HepG2 (cell line): ENCODE results near the gene ZBTB22. TPM values are rescaled to one million over a fixed set of nuclear protein-coding genes. Genes with fewer than 3 reads are reported as not detected.

Source experiments
- ATM ChIP-seq: fragments of 450-650 bp; IDR thresholded peaks from 2 replicates; pipeline ENCODE4 v1.7.1; 2017; ENCODE audit warnings: mild to moderate bottlenecking, borderline replicate concordance
- DMAP1 ChIP-seq: IDR thresholded peaks from 2 replicates; pipeline ENCODE4 v1.6.1; 2016
- FOXP1 ChIP-seq, 2 experiments: fragments of 450-650 bp in 1 of 2; IDR thresholded peaks; 2 replicates each; pipeline ENCODE4 v1.6.1; 2017 to 2018; ENCODE audit warnings: antibody characterized with exemption in 1 of 2
- GATAD1 ChIP-seq: IDR thresholded peaks from 2 replicates; pipeline ENCODE4 v1.6.1; 2016; ENCODE audit warnings: missing genetic modification reagents, missing compliant biosample characterization
- HOXA9 ChIP-seq: sonication (generic); formaldehyde crosslinking; IDR thresholded peaks from 2 replicates; pipeline ENCODE4 v1.8.1; 2022; ENCODE audit warnings: missing genetic modification reagents, mild to moderate bottlenecking, moderate library complexity, borderline replicate concordance
- IRX3 ChIP-seq: sonication (generic); formaldehyde crosslinking; IDR thresholded peaks from 2 replicates; pipeline ENCODE4 v1.8.1; 2023; ENCODE audit warnings: mild to moderate bottlenecking, low read depth, missing genetic modification reagents, borderline replicate concordance
- JUNB ChIP-seq: sonication (generic); formaldehyde crosslinking; IDR thresholded peaks from 2 replicates; pipeline ENCODE4 v1.8.0; 2022; ENCODE audit warnings: missing genetic modification reagents, mild to moderate bottlenecking, borderline replicate concordance
- KLF6 ChIP-seq: IDR thresholded peaks from 2 replicates; pipeline ENCODE4 v1.8.0; 2016; ENCODE audit warnings: missing biosample characterization, missing genetic modification reagents
- MED1 ChIP-seq: sonication (generic); formaldehyde crosslinking; IDR thresholded peaks from 2 replicates; pipeline ENCODE4 v1.4.0; 2020; ENCODE audit warnings: missing genetic modification reagents
- MLX ChIP-seq: IDR thresholded peaks from 2 replicates; pipeline ENCODE4 v1.6.1; 2016
- NR3C1 ChIP-seq: sonication (generic); formaldehyde crosslinking; IDR thresholded peaks from 2 replicates; pipeline ENCODE4 v1.4.0; 2020; ENCODE audit warnings: missing genetic modification reagents
- SAP130 ChIP-seq: IDR thresholded peaks from 2 replicates; pipeline ENCODE4 v1.6.1; 2016; ENCODE audit warnings: low read depth
- SNAPC5 ChIP-seq: sonication (generic); formaldehyde crosslinking; IDR thresholded peaks from 2 replicates; pipeline ENCODE4 v1.8.1; 2023; ENCODE audit warnings: mild to moderate bottlenecking, missing genetic modification reagents, borderline replicate concordance
- TBP ChIP-seq: sonication (generic); formaldehyde crosslinking; IDR thresholded peaks from 2 replicates; pipeline ENCODE4 v1.5.0; 2020; ENCODE audit warnings: missing genetic modification reagents
- ZNF350 ChIP-seq: sonication (generic); formaldehyde crosslinking; IDR thresholded peaks from 2 replicates; pipeline ENCODE4 v1.4.0; 2020; ENCODE audit warnings: mild to moderate bottlenecking, low read depth, missing genetic modification reagents, borderline replicate concordance
- ZNF562 ChIP-seq: sonication (generic); formaldehyde crosslinking; IDR thresholded peaks from 2 replicates; pipeline ENCODE4 v1.8.0; 2022; ENCODE audit warnings: missing genetic modification reagents, borderline replicate concordance
- ZNF607 ChIP-seq: sonication (generic); formaldehyde crosslinking; IDR thresholded peaks from 2 replicates; pipeline ENCODE4 v1.5.1; 2020; ENCODE audit warnings: missing genetic modification reagents, mild to moderate bottlenecking, borderline replicate concordance
- ZNF670 ChIP-seq: sonication (generic); formaldehyde crosslinking; IDR thresholded peaks from 2 replicates; pipeline ENCODE4 v1.8.0; 2022; ENCODE audit warnings: mild to moderate bottlenecking, missing genetic modification reagents, borderline replicate concordance
- ZNF780A ChIP-seq: sonication (generic); formaldehyde crosslinking; IDR thresholded peaks from 2 replicates; pipeline ENCODE4 v1.8.0; 2022; ENCODE audit warnings: mild to moderate bottlenecking, missing genetic modification reagents, moderate library complexity
- ZNF784 ChIP-seq: sonication (generic); formaldehyde crosslinking; IDR thresholded peaks from 2 replicates; pipeline ENCODE4 v1.5.1; 2020; ENCODE audit warnings: missing genetic modification reagents, mild to moderate bottlenecking, borderline replicate concordance
- ZNF839 ChIP-seq: sonication (generic); formaldehyde crosslinking; IDR thresholded peaks from 2 replicates; pipeline ENCODE4 v1.4.0; 2020; ENCODE audit warnings: missing genetic modification reagents, mild to moderate bottlenecking, borderline replicate concordance
- polyA plus RNA-seq, 8 experiments: library from polyadenylated mRNA; depleted of rRNA in 3 of 8; stranded (reverse) in 7 of 8; unstranded in 1 of 8; fragments of >200 nt; fragmentation: Illumina TruSeq in 4 of 8; extraction: Trizol in 4 of 8; gene quantifications; 2 replicates each; pipeline versions ENCODE4 v1.2.1 to v1.2.3, GENCODE V29; 2011 to 2016; ENCODE audit warnings: low read depth in 4 of 8, missing spikeins in 1 of 8, mixed read lengths in 1 of 8; ENCODE audit not compliant: insufficient read depth in 1 of 8
- total RNA-seq, 5 experiments: library from RNA; depleted of rRNA; stranded (reverse); fragments of >200 nt; fragmentation: Illumina TruSeq; extraction: Trizol; gene quantifications; 2 replicates each; pipeline ENCODE4 v1.2.3, GENCODE V29; 2016; ENCODE audit warnings: low read depth in 1 of 5
- TF ChIP-seq, protein P1 (sequence below): sonication (generic); formaldehyde crosslinking; IDR thresholded peaks from 2 replicates; pipeline ENCODE4 v1.4.0; 2020; ENCODE audit warnings: missing genetic modification reagents, borderline replicate concordance
- TF ChIP-seq, protein P2 (sequence below): IDR thresholded peaks from 2 replicates; pipeline ENCODE4 v1.6.1; 2016; ENCODE audit warnings: missing genetic modification reagents, missing compliant biosample characterization
- TF ChIP-seq, protein P3 (sequence below): sonication (generic); formaldehyde crosslinking; IDR thresholded peaks from 2 replicates; pipeline ENCODE4 v1.4.0; 2020; ENCODE audit warnings: mild to moderate bottlenecking, low read depth, missing genetic modification reagents

ZBTB22 gene
- total and polyA plus RNA-seq, 2 of the 13 experiments (the other 11 are each of a cell fraction or from before 2014, with no cell fraction given) = 8.0 to 10.6 TPM

DNA sequence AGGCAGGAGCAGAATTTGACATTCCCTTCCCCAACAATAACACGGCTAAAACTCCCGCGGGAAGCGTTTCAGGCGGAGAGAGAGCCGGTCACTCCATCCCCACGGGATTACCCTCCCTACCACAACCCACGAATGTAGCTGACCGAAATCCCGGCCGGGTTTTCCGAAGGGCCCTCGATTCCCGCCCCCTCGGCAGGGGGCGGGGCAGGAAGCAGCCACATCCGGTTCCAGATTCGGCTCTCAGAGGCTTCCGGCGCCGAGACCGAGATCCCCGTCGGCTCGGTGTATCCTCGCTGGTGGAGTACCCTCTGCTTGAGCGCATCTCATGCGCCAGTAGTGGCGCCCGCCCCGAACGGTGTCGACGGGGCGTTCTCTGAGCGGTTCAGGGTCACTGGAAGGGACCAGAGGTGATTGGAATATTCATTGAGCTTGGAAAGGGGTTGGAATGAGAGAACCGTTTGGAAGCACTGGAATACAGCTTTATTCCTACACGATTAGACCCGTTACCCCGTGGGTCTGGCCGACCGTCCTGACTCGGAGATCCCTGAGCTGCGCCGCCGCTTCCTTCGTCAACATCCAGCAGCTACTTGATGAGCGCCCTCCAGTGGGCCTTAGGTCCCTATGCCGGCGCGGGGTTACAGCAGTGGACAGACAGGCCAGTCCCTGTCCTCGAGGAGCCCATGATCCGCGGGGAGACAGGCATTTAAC, 18.2 kb downstream of the ZBTB22 start (continued):
- TF ChIP-seq, protein P1, sequence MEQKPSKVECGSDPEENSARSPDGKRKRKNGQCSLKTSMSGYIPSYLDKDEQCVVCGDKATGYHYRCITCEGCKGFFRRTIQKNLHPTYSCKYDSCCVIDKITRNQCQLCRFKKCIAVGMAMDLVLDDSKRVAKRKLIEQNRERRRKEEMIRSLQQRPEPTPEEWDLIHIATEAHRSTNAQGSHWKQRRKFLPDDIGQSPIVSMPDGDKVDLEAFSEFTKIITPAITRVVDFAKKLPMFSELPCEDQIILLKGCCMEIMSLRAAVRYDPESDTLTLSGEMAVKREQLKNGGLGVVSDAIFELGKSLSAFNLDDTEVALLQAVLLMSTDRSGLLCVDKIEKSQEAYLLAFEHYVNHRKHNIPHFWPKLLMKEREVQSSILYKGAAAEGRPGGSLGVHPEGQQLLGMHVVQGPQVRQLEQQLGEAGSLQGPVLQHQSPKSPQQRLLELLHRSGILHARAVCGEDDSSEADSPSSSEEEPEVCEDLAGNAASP (CRISPR knock-in tag) = peak; percentile 73
- TF ChIP-seq, protein P2, sequence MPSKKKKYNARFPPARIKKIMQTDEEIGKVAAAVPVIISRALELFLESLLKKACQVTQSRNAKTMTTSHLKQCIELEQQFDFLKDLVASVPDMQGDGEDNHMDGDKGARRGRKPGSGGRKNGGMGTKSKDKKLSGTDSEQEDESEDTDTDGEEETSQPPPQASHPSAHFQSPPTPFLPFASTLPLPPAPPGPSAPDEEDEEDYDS (CRISPR knock-in tag) = peak; percentile 21; the same call in 1 of the 2 replicates
- TF ChIP-seq MED1 (CRISPR knock-in tag) = peak; percentile 78
- no peak for TF ChIP-seq SNAPC5 (CRISPR knock-in tag)
- TF ChIP-seq FOXP1 (IDR thresholded peaks at IDR 0.05) = no peak
- no peak for TF ChIP-seq FOXP1 (CRISPR knock-in tag; IDR thresholded peaks at IDR 0.05)
- TF ChIP-seq KLF6 (CRISPR knock-in tag) = no peak; the same call in 1 of the 2 replicates
- peak; percentile 96; the same call in 1 of the 2 replicates for TF ChIP-seq ZNF350
- no peak for TF ChIP-seq ZNF562
- no peak; the same call in 1 of the 2 replicates for TF ChIP-seq TBP (CRISPR knock-in tag)
- TF ChIP-seq ZNF607 = no peak; the same call in 1 of the 2 replicates
- no peak for TF ChIP-seq NR3C1
- peak; percentile 87; the same call in 1 of the 2 replicates for TF ChIP-seq ZNF670
- TF ChIP-seq IRX3 (CRISPR knock-in tag) = peak; percentile 59; the same call in 1 of the 2 replicates
- peak; percentile 58 for TF ChIP-seq ZNF780A (CRISPR knock-in tag)
- TF ChIP-seq DMAP1 = peak; percentile 84
- TF ChIP-seq ZNF839 (CRISPR knock-in tag) = 0 out of 2 replicates have a peak, but pooled peaks have one; percentile 33
- TF ChIP-seq HOXA9 (CRISPR knock-in tag) = peak; percentile 68; the same call in 1 of the 2 replicates
- TF ChIP-seq MLX (CRISPR knock-in tag) = 0 out of 2 replicates have a peak, but pooled peaks have one; percentile 12
- TF ChIP-seq ATM = no peak
- 0 out of 2 replicates have a peak, but pooled peaks have one; percentile 6 for TF ChIP-seq JUNB (CRISPR knock-in tag)
- peak; percentile 62; the same call in 1 of the 2 replicates for TF ChIP-seq ZNF784 (CRISPR knock-in tag)
- TF ChIP-seq, protein P3, sequence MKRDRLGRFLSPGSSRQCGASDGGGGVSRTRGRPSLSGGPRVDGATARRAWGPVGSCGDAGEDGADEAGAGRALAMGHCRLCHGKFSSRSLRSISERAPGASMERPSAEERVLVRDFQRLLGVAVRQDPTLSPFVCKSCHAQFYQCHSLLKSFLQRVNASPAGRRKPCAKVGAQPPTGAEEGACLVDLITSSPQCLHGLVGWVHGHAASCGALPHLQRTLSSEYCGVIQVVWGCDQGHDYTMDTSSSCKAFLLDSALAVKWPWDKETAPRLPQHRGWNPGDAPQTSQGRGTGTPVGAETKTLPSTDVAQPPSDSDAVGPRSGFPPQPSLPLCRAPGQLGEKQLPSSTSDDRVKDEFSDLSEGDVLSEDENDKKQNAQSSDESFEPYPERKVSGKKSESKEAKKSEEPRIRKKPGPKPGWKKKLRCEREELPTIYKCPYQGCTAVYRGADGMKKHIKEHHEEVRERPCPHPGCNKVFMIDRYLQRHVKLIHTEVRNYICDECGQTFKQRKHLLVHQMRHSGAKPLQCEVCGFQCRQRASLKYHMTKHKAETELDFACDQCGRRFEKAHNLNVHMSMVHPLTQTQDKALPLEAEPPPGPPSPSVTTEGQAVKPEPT (CRISPR knock-in tag) = peak; percentile 85; the same call in 1 of the 2 replicates
- TF ChIP-seq SAP130 (CRISPR knock-in tag) = peak; percentile 90
- TF ChIP-seq GATAD1 (CRISPR knock-in tag) = peak; percentile 84
